Activated T-cell treated with anti-CD3 and anti-CD28 coated beads, Interleukin-2, amount 50 U/mL, for 1 hour (primary cell): Measurements from ENCODE around the gene CELSR3.

Experiments
- DNase-seq: peaks from one replicate; pipeline ENCODE4 v3.0.0-alpha.2; 2020

CELSR3 gene

GRCh38 chr3:48631516-48632448 lies 30.9 kb downstream of the CELSR3 start:
- DNase-seq = no peak

- DNase-seq = no peak
Measured at GRCh38 chr3:48630833-48631232, 31.9 kb downstream of the CELSR3 start.

GRCh38 chr3:48630407-48630806 lies 32.3 kb downstream of the CELSR3 start:
- DNase-seq = no peak

- no peak for DNase-seq
Measured at GRCh38 chr3:48629894-48630293, 32.8 kb downstream of the CELSR3 start.

GRCh38 chr3:48628277-48629017 lies 34.2 kb downstream of the CELSR3 start:
- no peak for DNase-seq

- DNase-seq = no peak
Measured at GRCh38 chr3:48625600-48625999, 37.1 kb downstream of the CELSR3 start.

GRCh38 chr3:48624767-48625166 lies 37.9 kb downstream of the CELSR3 start:
- DNase-seq = no peak

GRCh38 chr3:48623851-48624547 lies 38.7 kb downstream of the CELSR3 start:
- no peak for DNase-seq

GRCh38 chr3:48621461-48621869 lies 41.2 kb downstream of the CELSR3 start, which contains the start of gene TMEM89:
TSS of gene TMEM89 (minus strand) at chr3:48621769. CDS start at chr3:48621756, 13 bp downstream.
- no peak for DNase-seq

- DNase-seq = no peak
Measured at GRCh38 chr3:48619541-48620524, 42.9 kb downstream of the CELSR3 start.

- no peak for DNase-seq
Measured at GRCh38 chr3:48617559-48617958, 45.1 kb downstream of the CELSR3 start.

GRCh38 chr3:48614044-48614443 lies 48.6 kb downstream of the CELSR3 start:
- DNase-seq = no peak

- no peak for DNase-seq
Measured at GRCh38 chr3:48612309-48612708, 50.4 kb downstream of the CELSR3 start.

- peak; percentile 92 for DNase-seq
Measured at GRCh38 chr3:48609088-48610005, 53.3 kb downstream of the CELSR3 start, which contains the start of gene UQCRC1. TSS of gene UQCRC1 (minus strand) at chr3:48609646. CDS start at chr3:48609620, 26 bp downstream.

- no peak for DNase-seq
Measured at GRCh38 chr3:48607519-48607918, 55.2 kb downstream of the CELSR3 start.

- DNase-seq = no peak
Measured at GRCh38 chr3:48601622-48601994, 61.1 kb downstream of the CELSR3 start.

GRCh38 chr3:48600711-48601621 lies 61.7 kb downstream of the CELSR3 start:
- no peak for DNase-seq

- DNase-seq = no peak
Measured at GRCh38 chr3:48599509-48600285, 63.0 kb downstream of the CELSR3 start.

GRCh38 chr3:48599077-48599501 lies 63.6 kb downstream of the CELSR3 start:
- DNase-seq = no peak
